Keratinocyte (primary cell): ENCODE results near the gene RRP36. TPM values are rescaled to one million over a fixed set of nuclear protein-coding genes. Genes with fewer than 3 reads are reported as not detected.
"Not testable (repeated sequence)": the region's sequence is repeated elsewhere in the genome, so short reads cannot be mapped to it uniquely, and the experiment has no call there.

Source experiments
- DNase-seq: peaks from one replicate; pipeline ENCODE4 v3.0.0-alpha.2; 2011; ENCODE audit warnings: low read depth, missing footprints, low spot score
- FAIRE-seq: peaks from 2 replicates; lab custom pipeline; 2011; peaks lifted over from hg19 to GRCh38; lab: Jason Lieb, UNC
- H2AFZ ChIP-seq: 2 replicates; pipeline ENCODE4 v1.6.0; 2012; ENCODE audit warnings: low read length, control low read depth, inconsistent platforms; ENCODE audit not compliant: control insufficient read depth
- H3K27ac ChIP-seq: 2 replicates; pipeline ENCODE4 v1.5.1; 2011; ENCODE audit warnings: low read length; ENCODE audit not compliant: control insufficient read depth, insufficient read depth
- H3K27me3 ChIP-seq: 3 replicates; pipeline ENCODE4 v1.6.0; 2011; ENCODE audit warnings: low read length; ENCODE audit not compliant: control insufficient read depth, insufficient read depth; ENCODE audit errors: extremely low read depth
- H3K36me3 ChIP-seq, 2 experiments: 2 replicates in 1 of 2; 3 replicates in 1 of 2; pipeline ENCODE4 v1.5.1; 2011; ENCODE audit warnings: low read length in 2 of 2, mild to moderate bottlenecking in 1 of 2; ENCODE audit not compliant: control insufficient read depth in 2 of 2, insufficient read depth in 2 of 2; ENCODE audit errors: extremely low read depth in 1 of 2
- H3K4me1 ChIP-seq: 3 replicates; pipeline ENCODE4 v1.5.1; 2011; ENCODE audit warnings: low read length; ENCODE audit not compliant: control insufficient read depth, insufficient read depth; ENCODE audit errors: extremely low read depth
- H3K4me2 ChIP-seq: 3 replicates; pipeline ENCODE4 v1.6.0; 2011; ENCODE audit warnings: low read depth, low read length; ENCODE audit not compliant: control insufficient read depth, insufficient read depth; ENCODE audit errors: extremely low read depth
- H3K4me3 ChIP-seq, 3 experiments: fragments of 200-600 bp in 1 of 3; sonication (generic) in 1 of 3; 2 replicates in 2 of 3; 3 replicates in 1 of 3; pipeline ENCODE4 v1.5.1; 2011 to 2016; ENCODE audit warnings: low read length in 3 of 3, mild to moderate bottlenecking in 3 of 3, control low read depth in 2 of 3, inconsistent platforms in 1 of 3, low read depth in 1 of 3, mixed read lengths in 1 of 3, mixed run types in 1 of 3, moderate library complexity in 1 of 3; ENCODE audit not compliant: control insufficient read depth in 2 of 3, insufficient read depth in 2 of 3; ENCODE audit errors: extremely low read depth in 1 of 3
- H3K79me2 ChIP-seq: 2 replicates; pipeline ENCODE4 v1.6.0; 2012; ENCODE audit warnings: low read length; ENCODE audit not compliant: control insufficient read depth, insufficient read depth
- H3K9ac ChIP-seq: 3 replicates; pipeline ENCODE4 v1.6.0; 2011; ENCODE audit warnings: low read length; ENCODE audit not compliant: control insufficient read depth, insufficient read depth; ENCODE audit errors: extremely low read depth
- H3K9me1 ChIP-seq: 3 replicates; pipeline ENCODE4 v1.6.0; 2011; ENCODE audit warnings: low read length; ENCODE audit not compliant: control insufficient read depth, insufficient read depth; ENCODE audit errors: extremely low read depth
- H3K9me3 ChIP-seq: 2 replicates; pipeline ENCODE4 v1.5.1; 2012; ENCODE audit warnings: low read depth, low read length; ENCODE audit not compliant: control insufficient read depth
- H4K20me1 ChIP-seq: 3 replicates; pipeline ENCODE4 v1.6.0; 2011; ENCODE audit warnings: low read length; ENCODE audit not compliant: control insufficient read depth, insufficient read depth; ENCODE audit errors: extremely low read depth
- EZH2 ChIP-seq: IDR thresholded peaks from one replicate; pipeline ENCODE4 v1.6.1; 2012; ENCODE audit warnings: inconsistent platforms, mild to moderate bottlenecking, low read length, moderate library complexity
- dilution Hi-C: fragments of 300-500 bp; cut with MboI; formaldehyde crosslinking; loops from one replicate; pipeline ENCODE4 v1.7.0; 2020; ENCODE audit warnings: low sequenced_read_pairs; ENCODE audit not compliant: extremely low pct_ligation_motif_present
- polyA plus RNA-seq, 5 experiments: library from polyadenylated mRNA; depleted of rRNA in 3 of 5; stranded (reverse) in 3 of 5; stranded (forward) in 1 of 5; unstranded in 1 of 5; fragments of >200 nt; gene quantifications; 1 replicate in 1 of 5; 2 replicates in 3 of 5; 3 replicates in 1 of 5; pipeline versions ENCODE4 v1.2.1 to v1.2.3, GENCODE V29; 2011 to 2012; ENCODE audit warnings: missing spikeins in 2 of 5, low read depth in 1 of 5, low replicate concordance in 1 of 5
- TF ChIP-seq, protein P1 (sequence below), 3 experiments: IDR thresholded peaks in 1 of 3; conservative IDR thresholded peaks in 1 of 3; optimal IDR thresholded peaks in 1 of 3; 2 replicates in 2 of 3; 3 replicates in 1 of 3; pipeline versions ENCODE3 to v1.5.1; 2011; ENCODE audit warnings: low read length in 3 of 3, mild to moderate bottlenecking in 3 of 3, moderate library complexity in 2 of 3, control low read depth in 1 of 3, inconsistent platforms in 1 of 3; ENCODE audit not compliant: insufficient read depth in 2 of 3; ENCODE audit errors: extremely low read depth in 1 of 3

RRP36 gene
- polyA plus RNA-seq, 1 donor (not counting 4 experiments of a cell fraction or from before 2014, with no cell fraction given) = 67.5 TPM

DNA sequence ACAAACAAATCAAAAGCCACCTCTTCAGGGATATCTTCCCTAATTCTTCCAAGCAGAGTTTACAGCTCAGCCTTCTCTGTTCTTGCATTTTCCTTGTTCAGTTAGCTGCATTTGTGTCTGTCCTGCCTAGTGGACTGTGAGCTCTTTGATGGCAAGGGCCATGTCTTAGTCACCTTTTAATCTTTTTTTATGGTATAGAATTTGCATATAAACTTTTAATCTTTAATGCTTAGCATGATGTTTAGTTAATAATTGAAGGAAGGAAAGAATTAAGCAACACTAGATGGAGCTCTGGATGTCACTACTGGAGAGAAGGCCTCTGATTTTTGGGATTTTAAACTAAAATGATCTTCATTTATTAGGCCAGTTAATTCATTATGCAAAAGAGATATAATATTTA lies 24.9 kb upstream of the RRP36 start:
- dilution Hi-C loops = no loop called here
- FAIRE-seq = no peak
- TF ChIP-seq, protein P1, sequence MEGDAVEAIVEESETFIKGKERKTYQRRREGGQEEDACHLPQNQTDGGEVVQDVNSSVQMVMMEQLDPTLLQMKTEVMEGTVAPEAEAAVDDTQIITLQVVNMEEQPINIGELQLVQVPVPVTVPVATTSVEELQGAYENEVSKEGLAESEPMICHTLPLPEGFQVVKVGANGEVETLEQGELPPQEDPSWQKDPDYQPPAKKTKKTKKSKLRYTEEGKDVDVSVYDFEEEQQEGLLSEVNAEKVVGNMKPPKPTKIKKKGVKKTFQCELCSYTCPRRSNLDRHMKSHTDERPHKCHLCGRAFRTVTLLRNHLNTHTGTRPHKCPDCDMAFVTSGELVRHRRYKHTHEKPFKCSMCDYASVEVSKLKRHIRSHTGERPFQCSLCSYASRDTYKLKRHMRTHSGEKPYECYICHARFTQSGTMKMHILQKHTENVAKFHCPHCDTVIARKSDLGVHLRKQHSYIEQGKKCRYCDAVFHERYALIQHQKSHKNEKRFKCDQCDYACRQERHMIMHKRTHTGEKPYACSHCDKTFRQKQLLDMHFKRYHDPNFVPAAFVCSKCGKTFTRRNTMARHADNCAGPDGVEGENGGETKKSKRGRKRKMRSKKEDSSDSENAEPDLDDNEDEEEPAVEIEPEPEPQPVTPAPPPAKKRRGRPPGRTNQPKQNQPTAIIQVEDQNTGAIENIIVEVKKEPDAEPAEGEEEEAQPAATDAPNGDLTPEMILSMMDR (optimal IDR thresholded peaks at IDR 0.05 in 1 of 3, IDR thresholded peaks at IDR 0.05 in 1 of 3, conservative IDR thresholded peaks at IDR 0.05 in 1 of 3; ENCODE audit: extremely low read depth in 1 of 3, insufficient read depth in 2 of 3, low read length in 3 of 3) = no peak
- no peak for TF ChIP-seq EZH2
- Histone ChIP-seq H3K9me3 (no peaks in the 10 kb centered on the region), H3K4me2 (no peak overlapping the region), H4K20me1 (no peaks in the 10 kb centered on the region), H3K36me3 (peaks cover 4 to 7% of the 10 kb centered on the region in 2 experiments), H2AFZ (no peak overlapping the region), H3K27me3 (no peaks in the 10 kb centered on the region), H3K4me1 (peaks cover 5% of the 10 kb centered on the region), H3K27ac (no peak overlapping the region), H3K9me1 (no peaks in the 10 kb centered on the region), H3K79me2 (peaks cover 2% of the 10 kb centered on the region), H3K9ac (no peak overlapping the region), H3K4me3 (no peak overlapping the region)
- no peak for DNase-seq

DNA sequence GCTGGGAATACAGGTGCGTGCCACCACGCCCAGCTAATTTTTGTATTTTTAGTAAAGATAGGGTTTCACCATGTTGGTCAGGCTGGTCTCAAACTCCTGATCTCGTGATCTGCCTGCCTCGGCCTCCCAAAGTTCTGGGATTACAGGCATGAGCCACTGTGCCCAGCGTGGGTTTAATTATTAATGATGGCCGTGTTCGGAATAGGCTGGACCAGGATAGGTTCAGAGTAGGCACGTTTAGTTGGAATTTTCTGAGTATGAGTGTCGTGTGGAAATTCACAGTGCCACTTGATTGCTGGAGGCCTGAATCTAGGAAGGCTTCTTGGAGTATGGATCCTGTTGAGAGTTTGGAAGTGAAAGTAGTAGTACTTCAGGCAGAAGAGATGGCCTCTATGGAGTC lies 23.2 kb upstream of the RRP36 start:
- H3K9me3 ChIP-seq, dilution Hi-C loops, H3K4me1 ChIP-seq, FAIRE-seq, H3K9me1 ChIP-seq, DNase-seq, H3K9ac ChIP-seq, H3K79me2 ChIP-seq, H3K4me2 ChIP-seq, H3K36me3 ChIP-seq, H2AFZ ChIP-seq, H3K27me3 ChIP-seq, H4K20me1 ChIP-seq, H3K27ac ChIP-seq, H3K4me3 ChIP-seq: not testable (repeated sequence)

DNA sequence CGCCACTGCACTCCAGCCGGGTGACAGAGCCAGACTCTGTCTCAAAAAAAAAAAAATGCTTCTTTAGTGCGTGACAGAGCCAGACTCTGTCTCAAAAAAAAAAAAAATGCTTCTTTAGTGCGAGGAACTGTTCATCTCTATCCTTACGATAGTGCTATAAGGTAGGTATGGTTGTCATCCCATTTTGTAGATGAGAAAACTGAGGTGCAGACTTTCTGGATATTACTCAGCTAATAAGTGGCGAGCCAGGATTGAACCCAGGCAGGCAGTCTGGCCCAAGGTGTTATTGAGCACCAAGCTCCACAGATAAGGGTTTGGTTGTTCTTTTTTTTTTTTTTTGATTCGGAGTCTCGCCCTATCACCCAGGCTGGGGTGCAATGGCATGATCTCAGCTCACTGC lies 19.6 kb upstream of the RRP36 start:
- H3K9me1 ChIP-seq = no peaks in the 10 kb centered on the region
- no peaks in the 10 kb centered on the region for H3K9me3 ChIP-seq
- no peak overlapping the region for H3K4me3 ChIP-seq
- dilution Hi-C loops = no loop called here
- H3K27me3 ChIP-seq = no peaks in the 10 kb centered on the region
- FAIRE-seq (no peak), DNase-seq (no peak)
- H3K27ac ChIP-seq = no peak overlapping the region
- H4K20me1 ChIP-seq = no peaks in the 10 kb centered on the region
- H3K79me2 ChIP-seq = peaks cover 2% of the 10 kb centered on the region
- no peaks in the 10 kb centered on the region for H3K4me1 ChIP-seq
- no peak overlapping the region for H3K4me2 ChIP-seq
- H3K36me3 ChIP-seq = peaks cover 7 to 8% of the 10 kb centered on the region in 2 experiments
- no peak overlapping the region for H3K9ac ChIP-seq
- no peak overlapping the region for H2AFZ ChIP-seq
- no peak for TF ChIP-seq EZH2
- TF ChIP-seq, protein P1 (optimal IDR thresholded peaks at IDR 0.05 in 1 of 3, IDR thresholded peaks at IDR 0.05 in 1 of 3, conservative IDR thresholded peaks at IDR 0.05 in 1 of 3; ENCODE audit: extremely low read depth in 1 of 3, insufficient read depth in 2 of 3, low read length in 3 of 3) = no peak
